ENCODE data around the gene SLC22A1.

The SLC22A1 gene

DNA sequence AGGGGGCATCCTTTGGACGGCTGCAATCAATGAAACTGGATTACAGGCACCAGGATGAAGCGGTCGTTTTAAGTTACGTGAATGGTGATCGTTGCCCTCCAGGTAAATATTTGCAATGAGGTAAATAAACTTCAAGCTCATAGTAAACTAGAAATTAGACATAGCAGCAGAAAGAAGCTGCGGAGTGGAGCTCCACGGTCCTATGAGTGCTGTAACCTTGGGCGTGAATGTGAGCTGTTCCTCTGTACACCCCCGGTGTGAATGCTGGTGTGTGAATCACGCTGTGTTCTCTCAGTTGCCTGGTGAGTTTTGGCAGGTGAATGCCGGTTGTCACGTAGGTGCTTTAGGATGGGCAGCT, 42.0 kb upstream of the SLC22A1 start:
- no peak for DNase-seq (ENCODE audit: low spot score)
- TF ChIP-seq, protein P1, sequence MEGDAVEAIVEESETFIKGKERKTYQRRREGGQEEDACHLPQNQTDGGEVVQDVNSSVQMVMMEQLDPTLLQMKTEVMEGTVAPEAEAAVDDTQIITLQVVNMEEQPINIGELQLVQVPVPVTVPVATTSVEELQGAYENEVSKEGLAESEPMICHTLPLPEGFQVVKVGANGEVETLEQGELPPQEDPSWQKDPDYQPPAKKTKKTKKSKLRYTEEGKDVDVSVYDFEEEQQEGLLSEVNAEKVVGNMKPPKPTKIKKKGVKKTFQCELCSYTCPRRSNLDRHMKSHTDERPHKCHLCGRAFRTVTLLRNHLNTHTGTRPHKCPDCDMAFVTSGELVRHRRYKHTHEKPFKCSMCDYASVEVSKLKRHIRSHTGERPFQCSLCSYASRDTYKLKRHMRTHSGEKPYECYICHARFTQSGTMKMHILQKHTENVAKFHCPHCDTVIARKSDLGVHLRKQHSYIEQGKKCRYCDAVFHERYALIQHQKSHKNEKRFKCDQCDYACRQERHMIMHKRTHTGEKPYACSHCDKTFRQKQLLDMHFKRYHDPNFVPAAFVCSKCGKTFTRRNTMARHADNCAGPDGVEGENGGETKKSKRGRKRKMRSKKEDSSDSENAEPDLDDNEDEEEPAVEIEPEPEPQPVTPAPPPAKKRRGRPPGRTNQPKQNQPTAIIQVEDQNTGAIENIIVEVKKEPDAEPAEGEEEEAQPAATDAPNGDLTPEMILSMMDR (IDR thresholded peaks at IDR 0.05; ENCODE audit: borderline replicate concordance, control extremely low read depth, extremely low read depth, insufficient read depth, missing control alignments), result no peak
- in situ Hi-C loops (cut with MboI; ENCODE audit: low sequenced_read_pairs, unreplicated experiment), result no loop called here

GRCh38 chr6:160080097-160080496, 41.5 kb upstream of the SLC22A1 start:
- in situ Hi-C loops (cut with MboI; ENCODE audit: low sequenced_read_pairs, unreplicated experiment), result no loop called here
- TF ChIP-seq, protein P1 (IDR thresholded peaks at IDR 0.05; ENCODE audit: borderline replicate concordance, control extremely low read depth, extremely low read depth, insufficient read depth, missing control alignments), result no peak
- no peak for DNase-seq (ENCODE audit: low spot score)

DNA sequence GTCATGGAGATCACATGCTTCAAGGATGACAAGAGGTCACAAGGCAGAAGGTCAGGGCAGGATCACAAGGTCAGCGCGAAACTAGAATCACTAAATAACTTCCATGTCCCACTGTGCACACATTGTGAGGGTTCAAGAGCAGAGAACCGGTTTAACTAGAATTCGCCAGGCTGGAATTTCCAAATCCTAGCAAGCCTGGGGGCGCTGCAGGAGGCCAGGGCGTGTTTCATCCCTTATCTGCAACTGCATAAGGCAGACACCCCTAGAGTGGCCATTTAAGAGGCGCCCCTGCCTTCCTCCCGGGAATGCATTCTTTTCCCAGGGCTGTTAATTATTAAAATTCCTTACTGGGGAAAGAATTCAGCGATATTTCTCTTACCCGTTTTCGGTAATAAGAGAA, 40.2 kb upstream of the SLC22A1 start:
- TF ChIP-seq, protein P1 (IDR thresholded peaks at IDR 0.05; ENCODE audit: borderline replicate concordance, control extremely low read depth, extremely low read depth, insufficient read depth, missing control alignments), result no peak
- in situ Hi-C loops (cut with MboI; ENCODE audit: low sequenced_read_pairs, unreplicated experiment), result no loop called here
- no peak for DNase-seq (ENCODE audit: low spot score)

DNA sequence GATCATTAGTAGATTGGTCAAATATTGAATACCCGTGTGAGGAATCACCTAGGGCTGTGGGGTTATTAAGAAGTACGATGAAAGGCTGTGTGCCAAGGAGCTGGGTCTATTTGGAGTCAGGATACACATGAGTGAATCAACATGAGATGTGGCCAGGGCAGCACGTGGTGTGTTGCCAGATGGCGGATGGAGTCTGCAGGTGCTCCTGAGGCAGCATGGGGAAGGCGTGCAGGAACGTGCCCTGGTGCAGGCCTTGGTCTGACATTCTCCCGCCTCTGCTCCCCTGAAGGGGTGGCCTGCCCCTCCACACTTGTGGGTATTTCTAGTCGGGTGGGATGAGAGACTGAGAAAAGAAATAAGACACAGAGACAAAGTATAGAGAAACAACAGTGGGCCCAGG, 39.0 kb upstream of the SLC22A1 start:
- DNase-seq (ENCODE audit: low spot score), result no peak
- TF ChIP-seq, protein P1 (IDR thresholded peaks at IDR 0.05; ENCODE audit: borderline replicate concordance, control extremely low read depth, extremely low read depth, insufficient read depth, missing control alignments), result no peak
- in situ Hi-C loops (cut with MboI; ENCODE audit: low sequenced_read_pairs, unreplicated experiment), result no loop called here

- in situ Hi-C loops (cut with MboI; ENCODE audit: low sequenced_read_pairs, unreplicated experiment), result no loop called here
- TF ChIP-seq, protein P1 (IDR thresholded peaks at IDR 0.05; ENCODE audit: borderline replicate concordance, control extremely low read depth, extremely low read depth, insufficient read depth, missing control alignments), result no peak
- DNase-seq (ENCODE audit: low spot score), result no peak
Observed at GRCh38 chr6:160084198-160084776, 37.3 kb upstream of the SLC22A1 start.

- in situ Hi-C loops (cut with MboI; ENCODE audit: low sequenced_read_pairs, unreplicated experiment), result no loop called here
- DNase-seq (ENCODE audit: low spot score), result no peak
- TF ChIP-seq, protein P1 (IDR thresholded peaks at IDR 0.05; ENCODE audit: borderline replicate concordance, control extremely low read depth, extremely low read depth, insufficient read depth, missing control alignments), result no peak
Observed at GRCh38 chr6:160085226-160085625, 36.4 kb upstream of the SLC22A1 start.
